Smooth muscle cell (in vitro differentiated cells): ENCODE measurements around the gene CFAP100. TPM values are rescaled to one million over a fixed set of nuclear protein-coding genes. Genes with fewer than 3 reads are reported as not detected.

ENCODE experiments used
- DNase-seq: peaks from one replicate; lab custom pipeline; 2025; ENCODE audit not compliant: unreplicated experiment; lab: John Stamatoyannopoulos, UW
- H2AFZ ChIP-seq: fragments of 200-600 bp; sonication (generic); 2 replicates; pipeline ENCODE4 v1.6.0; 2016; ENCODE audit warnings: antibody characterized with exemption, low read depth, mild to moderate bottlenecking
- H3F3A ChIP-seq: fragments of 200-600 bp; sonication (generic); 2 replicates; pipeline ENCODE4 v1.6.0; 2017; ENCODE audit warnings: antibody characterized with exemption, low read depth
- H3K27ac ChIP-seq: fragments of 200-600 bp; sonication (generic); 2 replicates; pipeline ENCODE4 v1.5.1; 2016; ENCODE audit warnings: low read depth, mild to moderate bottlenecking
- H3K27me3 ChIP-seq: fragments of 200-600 bp; sonication (generic); 2 replicates; pipeline ENCODE4 v1.6.1; 2016; ENCODE audit warnings: low read depth, mild to moderate bottlenecking
- H3K36me3 ChIP-seq: fragments of 200-600 bp; sonication (generic); 2 replicates; pipeline ENCODE4 v1.5.1; 2016; ENCODE audit warnings: low read depth
- H3K4me1 ChIP-seq: fragments of 200-600 bp; sonication (generic); 2 replicates; pipeline ENCODE4 v1.5.1; 2016; ENCODE audit warnings: low read depth
- H3K4me2 ChIP-seq: fragments of 200-600 bp; sonication (generic); 2 replicates; pipeline ENCODE4 v1.6.0; 2016; ENCODE audit warnings: mild to moderate bottlenecking
- H3K4me3 ChIP-seq: fragments of 200-600 bp; sonication (generic); 2 replicates; pipeline ENCODE4 v1.5.1; 2016; ENCODE audit warnings: mild to moderate bottlenecking
- H3K79me2 ChIP-seq: fragments of 200-600 bp; sonication (generic); 2 replicates; pipeline ENCODE4 v1.6.0; 2016; ENCODE audit warnings: low read depth, mild to moderate bottlenecking
- H3K9ac ChIP-seq: fragments of 200-600 bp; sonication (generic); 2 replicates; pipeline ENCODE4 v1.6.0; 2016; ENCODE audit warnings: low read depth
- H3K9me3 ChIP-seq: fragments of 200-600 bp; sonication (generic); replicated peaks from 2 replicates; pipeline ENCODE4 v1.5.1; 2016; ENCODE audit warnings: low read depth
- H4K20me1 ChIP-seq: fragments of 200-600 bp; sonication (generic); 2 replicates; pipeline ENCODE4 v1.6.0; 2016; ENCODE audit warnings: low read depth
- CTCF ChIP-seq: fragments of 200-600 bp; sonication (generic); IDR thresholded peaks from 2 replicates; pipeline ENCODE4 v1.5.1; 2017; ENCODE audit warnings: borderline replicate concordance, mild to moderate bottlenecking, antibody characterized with exemption; ENCODE audit not compliant: insufficient read depth, poor library complexity, severe bottlenecking
- whole genome bisulfite sequencing: methylation state at CpG from one replicate; pipeline ENCODE4 v1.1.7; 2016; ENCODE audit warnings: low lambda C conversion rate; 5-methylcytosine and 5-hydroxymethylcytosine counted together
- polyA plus RNA-seq: library from polyadenylated mRNA; unstranded; fragments of >200 nt; fragmentation: Nextera tagmentation; extraction: Ambion mirVana; gene quantifications from 2 replicates; pipeline ENCODE4 v1.2.1, GENCODE V29; 2016
- total RNA-seq: library from RNA; depleted of rRNA; stranded (reverse); fragments of >200 nt; gene quantifications from 2 replicates; pipeline ENCODE4 v1.2.3, GENCODE V29; 2014

CFAP100 gene
- total and polyA plus RNA-seq, 2 experiments from 2014 or later: not detected

- TF ChIP-seq CTCF: no peak
- no peaks in the 10 kb centered on the region for H3K79me2 ChIP-seq
These were observed 39.0 kb downstream of the CFAP100 start for GRCh38 chr3:126433496-126434263.

GRCh38 chr3:126434264-126434590 is 39.5 kb downstream of the CFAP100 start:
- Histone ChIP-seq H3F3A (no peaks in the 10 kb centered on the region), H3K79me2 (no peaks in the 10 kb centered on the region), H3K9me3 (no peaks in the 10 kb centered on the region), H3K4me2 (no peak overlapping the region), H3K4me3 (no peak overlapping the region), H3K27me3 (no peaks in the 10 kb centered on the region), H4K20me1 (no peaks in the 10 kb centered on the region), H3K36me3 (no peaks in the 10 kb centered on the region), H3K27ac (no peak overlapping the region), H3K9ac (no peak overlapping the region), H3K4me1 (no peaks in the 10 kb centered on the region), H2AFZ (no peak overlapping the region)
- WGBS: 97% methylated on average over 6 of the region's 6 CpGs
- no peak for DNase-seq
- no peak for TF ChIP-seq CTCF

More at GRCh38 chr3:126433496-126434263, 39.0 kb downstream of the CFAP100 start:
- no peaks in the 10 kb centered on the region for H3K9me3 ChIP-seq
- no peaks in the 10 kb centered on the region for H3K27me3 ChIP-seq
- H2AFZ ChIP-seq: no peak overlapping the region
- H3F3A ChIP-seq: no peaks in the 10 kb centered on the region
- DNase-seq: no peak
- 93% methylated on average over 13 of the region's 13 CpGs for WGBS
- H4K20me1 ChIP-seq: no peaks in the 10 kb centered on the region
- no peak overlapping the region for H3K4me3 ChIP-seq
- no peak overlapping the region for H3K9ac ChIP-seq
- no peaks in the 10 kb centered on the region for H3K4me1 ChIP-seq
- no peak overlapping the region for H3K27ac ChIP-seq
- H3K36me3 ChIP-seq: no peaks in the 10 kb centered on the region
- H3K4me2 ChIP-seq: no peak overlapping the region

- 95% methylated on average over 8 of the region's 8 CpGs for whole genome bisulfite sequencing
- Histone ChIP-seq H3K4me1 (no peaks in the 10 kb centered on the region), H3K9ac (no peak overlapping the region), H3F3A (no peaks in the 10 kb centered on the region), H3K4me2 (no peak overlapping the region), H3K79me2 (no peaks in the 10 kb centered on the region), H4K20me1 (no peaks in the 10 kb centered on the region), H3K36me3 (no peaks in the 10 kb centered on the region), H3K9me3 (no peaks in the 10 kb centered on the region), H3K27me3 (no peaks in the 10 kb centered on the region), H3K27ac (no peak overlapping the region), H2AFZ (no peak overlapping the region), H3K4me3 (no peak overlapping the region)
- TF ChIP-seq CTCF: no peak
- no peak for DNase-seq
These were observed 40.3 kb downstream of the CFAP100 start for GRCh38 chr3:126434931-126435411.
